HG03571 (cell line): ENCODE measurements around the gene LMNTD2.

ENCODE experiments used
- ATAC-seq: cut with Tn5 transposase; IDR thresholded peaks from one replicate; pipeline ENCODE4 v1.9.1; 2021; ENCODE audit not compliant: unreplicated experiment

Gene LMNTD2

DNA sequence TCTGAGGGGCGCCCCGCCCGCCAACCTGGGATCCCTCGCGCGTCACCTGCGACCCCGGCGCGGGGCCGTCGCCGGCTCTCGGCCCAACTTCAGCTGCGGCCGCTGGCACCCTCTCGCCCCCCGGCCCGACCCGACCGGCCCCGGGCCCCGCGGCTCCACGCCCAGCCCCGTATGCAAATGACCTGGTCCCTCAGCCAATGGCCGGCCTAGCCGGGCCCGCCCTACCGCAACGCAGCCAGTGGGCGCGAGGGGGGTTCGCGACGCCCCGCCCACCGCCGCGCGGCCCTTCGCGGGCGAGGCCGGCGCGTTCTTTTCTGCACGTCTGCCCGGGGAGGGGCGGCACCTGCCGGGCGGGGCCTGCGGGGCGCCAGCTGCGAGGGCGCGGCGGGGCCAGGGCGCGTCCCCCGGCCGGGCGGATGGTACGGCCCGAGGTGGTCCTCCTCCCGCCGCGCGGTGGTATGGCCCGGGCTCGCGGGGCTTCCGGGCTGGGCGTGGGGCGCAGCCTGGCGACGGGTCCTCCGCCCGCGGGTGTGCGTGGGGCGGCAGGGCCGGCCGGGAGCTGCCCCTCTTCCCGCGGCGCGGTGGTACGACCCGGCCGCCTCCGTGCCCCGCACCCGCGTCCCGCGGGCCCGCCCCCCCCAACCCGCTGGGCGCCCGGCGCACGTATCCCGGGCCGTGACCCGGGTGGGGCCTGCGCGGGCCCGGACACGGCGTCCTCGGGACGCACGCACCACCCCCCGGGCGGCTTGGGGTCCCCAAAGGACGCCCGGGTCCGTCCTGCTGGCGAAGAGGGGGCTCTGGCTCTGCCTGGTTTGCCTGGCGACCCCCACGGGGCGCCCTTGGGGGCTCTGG lies 8.0 kb upstream of the LMNTD2 start:
- ATAC-seq = peak; percentile 76

DNA sequence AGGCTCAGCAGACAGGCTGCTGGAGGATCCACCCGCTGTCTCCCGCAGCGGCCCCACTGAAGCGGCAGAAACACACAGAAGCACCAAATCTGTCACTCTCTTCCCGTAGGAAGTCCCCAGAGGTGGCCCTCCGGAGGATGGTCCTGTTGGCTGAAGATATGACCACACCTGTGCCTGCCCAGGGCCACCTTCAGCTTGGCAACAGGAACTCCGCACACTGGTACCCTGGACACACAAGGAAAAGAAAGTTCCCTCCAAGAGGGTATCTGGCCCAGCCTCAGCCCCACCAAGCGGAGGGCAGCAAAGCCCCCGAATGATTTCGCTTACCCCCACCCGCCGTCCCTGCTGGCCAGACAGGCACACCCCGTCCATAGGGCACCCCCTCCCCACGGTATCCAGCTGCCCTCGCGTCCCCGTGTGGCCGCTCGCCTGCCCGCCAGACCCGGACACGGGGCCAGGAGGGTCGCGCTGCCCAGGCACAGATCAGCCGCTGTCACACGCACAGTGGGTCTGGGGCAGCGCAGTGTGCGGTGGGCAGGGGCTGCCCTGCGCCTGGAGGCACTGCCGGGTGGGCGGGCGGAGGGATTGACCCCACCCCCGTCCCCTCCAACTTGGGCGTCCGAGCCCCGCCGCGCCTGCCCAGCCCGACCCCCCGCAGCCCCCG lies 7.2 kb upstream of the LMNTD2 start:
- no peak for ATAC-seq

DNA sequence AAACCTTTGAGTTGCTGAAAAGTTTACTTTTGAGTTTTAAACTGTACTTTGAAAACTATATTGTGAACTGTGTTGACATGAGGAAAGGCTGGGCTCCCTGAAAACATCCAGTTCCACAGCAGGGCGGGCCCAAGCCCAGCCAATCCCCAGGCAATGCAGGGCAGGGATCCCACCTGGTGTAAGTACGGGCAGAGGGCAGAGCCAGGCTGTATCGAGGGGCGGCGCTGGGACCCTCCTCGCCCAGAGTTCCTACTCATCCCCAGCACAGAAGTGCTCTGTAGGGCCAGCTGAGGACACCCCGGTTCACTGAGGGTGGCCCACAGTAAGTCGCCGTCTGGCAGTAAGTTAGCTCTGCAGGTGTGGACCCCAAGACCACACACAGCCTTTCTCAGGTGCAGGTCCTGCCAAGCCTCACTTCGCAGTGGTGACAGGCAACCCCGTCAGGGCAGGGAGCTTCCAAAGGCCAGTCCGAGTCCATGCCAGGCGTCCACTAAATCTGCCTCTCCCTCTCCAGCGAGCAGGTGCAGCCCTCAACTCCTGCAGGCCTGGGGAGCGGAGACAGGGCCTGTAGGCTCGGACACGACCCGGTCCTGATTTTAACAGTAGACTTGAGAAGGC lies 6.6 kb upstream of the LMNTD2 start:
- no peak for ATAC-seq

DNA sequence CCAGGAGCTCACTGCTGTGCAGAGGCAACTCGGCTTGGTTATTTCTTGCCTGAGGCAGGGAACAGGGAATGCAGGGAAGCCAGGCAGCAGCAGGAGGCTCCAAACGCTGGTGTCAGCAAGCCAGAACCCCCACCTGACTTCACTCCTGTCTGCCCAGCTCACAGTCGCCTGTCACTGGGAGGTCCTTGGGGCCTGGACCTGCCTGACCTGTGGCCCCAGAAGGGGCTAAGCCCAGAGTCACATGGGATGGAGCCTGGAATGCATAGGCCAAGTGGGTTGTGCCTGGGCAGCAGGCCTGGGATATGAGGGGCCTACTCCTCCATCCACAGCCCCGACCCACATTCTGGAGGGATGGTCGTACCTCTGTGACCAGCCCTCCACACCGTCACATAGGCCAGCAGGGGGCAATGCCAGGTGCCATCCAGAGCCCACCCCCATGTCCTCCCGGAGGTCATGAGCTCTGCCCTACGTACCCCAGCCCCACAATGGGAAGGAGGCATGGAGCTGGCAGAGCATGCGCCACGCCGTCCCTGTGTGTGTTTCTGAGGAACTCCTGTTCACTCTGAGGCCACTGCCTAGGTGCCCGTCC lies 5.5 kb upstream of the LMNTD2 start:
- no peak for ATAC-seq

DNA sequence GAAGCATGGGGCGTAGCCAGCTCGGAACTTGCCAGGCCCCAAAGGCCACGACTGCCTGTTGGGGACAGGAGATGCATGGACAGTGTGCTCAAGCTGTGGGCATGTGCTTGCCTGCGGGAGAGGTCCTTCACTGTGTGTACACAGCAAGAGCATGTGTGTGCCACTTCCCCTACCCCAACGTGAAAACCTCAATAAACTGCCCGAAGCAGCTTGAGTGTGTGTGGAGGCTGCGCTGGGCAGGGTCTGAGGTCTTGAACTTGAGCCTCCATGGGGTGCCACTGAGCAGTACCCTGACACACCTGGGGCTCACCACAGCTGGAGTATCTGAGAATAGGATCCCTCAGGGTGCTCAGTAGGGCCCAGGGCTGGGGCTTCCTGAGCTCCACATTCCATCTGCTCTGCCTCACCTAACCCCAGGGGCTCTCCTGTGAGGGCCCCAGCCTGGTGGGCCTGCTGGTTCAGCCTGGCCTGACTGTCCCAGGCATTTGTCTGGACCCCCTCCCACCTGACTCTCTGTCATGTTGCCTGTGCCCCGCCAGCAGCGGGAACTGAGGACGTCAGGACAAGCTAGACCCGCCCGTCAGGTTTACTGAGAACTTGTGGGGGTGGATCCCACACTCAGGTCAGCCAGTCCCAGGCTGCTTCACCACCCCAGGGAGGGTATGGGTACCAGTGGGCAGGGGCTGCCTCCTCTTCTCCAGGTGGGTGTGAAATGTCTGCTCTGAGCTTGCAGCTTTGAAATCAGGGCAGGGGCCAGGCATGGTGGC lies 3.5 kb upstream of the LMNTD2 start:
- no peak for ATAC-seq

DNA sequence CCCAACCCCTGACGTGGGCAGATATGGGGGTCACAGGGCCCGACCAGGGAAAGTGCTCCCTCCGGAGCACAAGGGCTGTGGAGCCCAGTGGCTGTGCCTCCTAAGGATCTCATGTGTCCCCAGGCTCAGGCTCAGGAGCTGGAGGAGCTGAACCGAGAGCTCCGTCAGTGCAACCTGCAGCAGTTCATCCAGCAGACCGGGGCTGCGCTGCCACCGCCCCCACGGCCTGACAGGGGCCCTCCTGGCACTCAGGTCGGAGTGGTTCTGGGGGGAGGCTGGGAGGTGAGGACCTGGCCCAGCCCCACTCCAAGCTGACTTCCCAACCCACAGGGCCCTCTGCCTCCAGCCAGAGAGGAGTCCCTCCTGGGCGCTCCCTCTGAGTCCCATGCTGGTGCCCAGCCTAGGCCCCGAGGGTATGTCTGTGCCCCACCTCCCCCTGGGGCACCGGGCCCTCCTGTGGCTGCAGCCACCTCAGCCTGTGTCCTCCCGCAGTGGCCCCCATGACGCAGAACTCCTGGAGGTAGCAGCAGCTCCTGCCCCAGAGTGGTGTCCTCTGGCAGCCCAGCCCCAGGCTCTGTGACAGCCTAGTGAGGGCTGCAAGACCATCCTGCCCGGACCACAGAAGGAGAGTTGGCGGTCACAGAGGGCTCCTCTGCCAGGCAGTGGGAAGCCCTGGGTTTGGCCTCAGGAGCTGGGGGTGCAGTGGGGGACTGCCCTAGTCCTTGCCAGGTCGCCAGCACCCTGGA lies 2.7 kb upstream of the LMNTD2 start:
- no peak for ATAC-seq

DNA sequence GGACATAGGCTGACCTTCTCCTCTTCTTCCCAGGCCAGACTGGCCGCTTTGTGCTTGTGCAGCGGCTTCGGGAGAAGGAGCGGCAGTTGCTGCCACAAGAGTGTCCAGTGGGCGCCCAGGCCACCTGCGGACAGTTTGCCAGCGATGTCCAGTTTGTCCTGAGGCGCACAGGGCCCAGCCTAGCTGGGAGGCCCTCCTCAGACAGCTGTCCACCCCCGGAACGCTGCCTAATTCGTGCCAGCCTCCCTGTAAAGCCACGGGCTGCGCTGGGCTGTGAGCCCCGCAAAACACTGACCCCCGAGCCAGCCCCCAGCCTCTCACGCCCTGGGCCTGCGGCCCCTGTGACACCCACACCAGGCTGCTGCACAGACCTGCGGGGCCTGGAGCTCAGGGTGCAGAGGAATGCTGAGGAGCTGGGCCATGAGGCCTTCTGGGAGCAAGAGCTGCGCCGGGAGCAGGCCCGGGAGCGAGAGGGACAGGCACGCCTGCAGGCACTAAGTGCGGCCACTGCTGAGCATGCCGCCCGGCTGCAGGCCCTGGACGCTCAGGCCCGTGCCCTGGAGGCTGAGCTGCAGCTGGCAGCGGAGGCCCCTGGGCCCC lies 1.6 kb upstream of the LMNTD2 start:
- no peak for ATAC-seq

DNA sequence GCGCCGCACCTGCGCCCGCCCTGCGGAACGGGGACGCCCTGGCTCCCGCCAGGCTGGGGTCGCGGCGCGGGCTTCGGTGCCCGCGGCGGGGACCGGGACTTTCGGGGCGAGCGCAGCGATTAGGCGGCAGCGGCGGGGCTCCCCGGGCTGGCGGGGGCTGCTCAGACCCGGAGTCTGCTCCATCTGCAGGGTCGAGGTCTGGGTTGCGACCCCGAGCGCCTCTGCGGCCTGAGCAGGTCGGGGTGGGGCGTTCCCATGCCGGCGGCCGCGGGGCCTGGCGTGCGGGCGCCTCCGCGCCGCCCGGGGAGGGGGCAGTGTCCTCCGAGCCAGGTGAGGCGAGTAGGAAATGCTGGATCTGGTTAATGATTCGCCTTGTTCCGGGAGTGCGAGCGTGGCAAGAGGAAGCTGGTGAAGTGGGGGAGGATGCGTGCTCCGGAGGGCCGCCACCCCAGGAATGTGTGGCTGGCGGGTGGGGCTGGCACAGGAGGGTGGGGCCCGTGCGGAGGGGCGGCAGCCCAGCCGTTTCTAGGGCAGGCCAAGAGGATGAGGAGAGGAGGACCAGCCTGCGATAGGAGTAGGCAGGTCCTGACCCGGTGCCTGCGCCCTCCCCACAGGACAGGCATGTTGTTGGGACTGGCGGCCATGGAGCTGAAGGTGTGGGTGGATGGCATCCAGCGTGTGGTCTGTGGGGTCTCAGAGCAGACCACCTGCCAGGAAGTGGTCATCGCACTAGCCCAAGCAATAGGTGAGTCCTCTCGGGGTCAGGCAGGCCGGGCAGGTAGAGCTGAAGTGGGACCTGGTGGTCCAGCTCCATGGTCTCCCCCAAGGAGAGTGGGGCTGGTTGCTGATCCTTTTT lies 838 bp upstream of the LMNTD2 start:
- ATAC-seq = peak; percentile 9

DNA sequence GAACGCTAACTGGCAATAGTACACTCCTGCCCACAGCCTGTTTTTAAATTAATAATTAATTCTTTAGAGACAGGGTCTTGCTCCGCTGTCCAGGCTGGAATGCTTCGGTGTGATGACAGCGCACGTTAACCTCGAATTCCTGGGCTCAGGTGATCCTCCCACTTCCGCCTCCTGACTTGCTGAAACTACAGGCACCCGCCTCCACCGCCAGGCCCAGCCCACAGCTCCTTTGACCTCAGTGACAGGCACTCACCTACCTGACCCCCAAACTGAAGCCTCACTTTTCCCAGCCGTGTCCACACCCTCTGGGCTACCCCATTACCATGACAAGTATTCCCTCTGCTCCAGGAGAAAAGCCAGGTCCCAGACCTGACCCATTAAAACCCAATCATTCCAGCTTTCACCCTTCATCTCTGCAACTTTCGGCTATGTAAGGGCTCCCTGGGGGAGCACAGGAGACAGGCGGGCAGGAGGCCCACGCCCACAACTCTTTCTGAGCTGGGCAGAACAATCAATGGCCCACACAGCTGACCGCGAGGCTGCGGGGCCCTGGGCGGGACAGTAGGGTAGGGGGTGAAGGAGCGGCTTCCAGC lies 730 bp downstream of the LMNTD2 start:
- ATAC-seq = no peak

DNA sequence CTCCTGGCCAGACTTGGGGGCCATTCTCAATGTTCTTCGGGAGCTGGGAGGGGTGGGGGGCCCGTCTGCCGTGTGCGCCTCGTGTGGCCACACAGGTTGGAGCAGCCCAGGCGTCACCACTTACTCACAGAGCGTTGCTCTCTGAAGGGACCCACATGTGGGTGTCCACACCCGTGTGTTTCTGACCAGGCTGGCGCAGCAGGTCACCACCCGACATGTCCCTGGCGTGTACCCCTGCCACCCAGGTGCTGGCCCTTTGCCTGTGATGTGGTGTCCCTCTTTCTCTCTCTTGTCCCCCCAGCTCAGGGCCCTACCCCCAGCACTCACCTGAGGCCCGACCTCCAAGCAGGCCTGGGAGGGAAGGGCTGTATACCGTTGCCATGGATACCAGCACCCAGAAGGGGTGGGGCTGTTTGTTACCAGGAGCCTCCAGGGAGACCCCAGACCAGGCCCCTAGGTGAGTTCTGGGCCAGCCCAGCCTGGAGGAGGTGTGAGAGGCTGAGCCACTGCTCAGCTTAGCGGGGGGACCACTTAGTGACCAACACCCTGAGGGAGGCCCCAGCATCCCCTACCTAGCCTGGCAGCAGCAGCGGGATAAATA lies 1.4 kb downstream of the LMNTD2 start:
- no peak for ATAC-seq

DNA sequence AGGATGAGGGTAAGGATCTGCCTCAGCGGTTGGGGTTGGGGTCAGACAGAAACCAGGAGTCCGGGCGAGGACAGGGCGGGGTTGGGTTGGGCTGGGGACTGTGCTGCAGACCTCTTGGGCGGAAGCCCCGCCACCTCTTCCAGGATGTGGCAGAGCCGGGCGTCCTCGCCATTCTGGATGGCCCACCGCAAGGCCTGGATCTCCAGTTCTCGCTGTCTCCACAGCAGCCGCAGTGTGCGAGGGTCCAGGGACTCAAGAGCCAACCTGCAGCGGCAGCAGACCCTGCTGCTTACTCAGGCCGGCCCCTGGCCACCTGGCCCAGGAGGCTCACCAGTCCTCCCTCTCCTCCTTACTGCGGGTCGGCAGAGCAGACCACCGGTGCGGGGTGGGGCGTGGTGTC lies 2.0 kb downstream of the LMNTD2 start:
- ATAC-seq = no peak

DNA sequence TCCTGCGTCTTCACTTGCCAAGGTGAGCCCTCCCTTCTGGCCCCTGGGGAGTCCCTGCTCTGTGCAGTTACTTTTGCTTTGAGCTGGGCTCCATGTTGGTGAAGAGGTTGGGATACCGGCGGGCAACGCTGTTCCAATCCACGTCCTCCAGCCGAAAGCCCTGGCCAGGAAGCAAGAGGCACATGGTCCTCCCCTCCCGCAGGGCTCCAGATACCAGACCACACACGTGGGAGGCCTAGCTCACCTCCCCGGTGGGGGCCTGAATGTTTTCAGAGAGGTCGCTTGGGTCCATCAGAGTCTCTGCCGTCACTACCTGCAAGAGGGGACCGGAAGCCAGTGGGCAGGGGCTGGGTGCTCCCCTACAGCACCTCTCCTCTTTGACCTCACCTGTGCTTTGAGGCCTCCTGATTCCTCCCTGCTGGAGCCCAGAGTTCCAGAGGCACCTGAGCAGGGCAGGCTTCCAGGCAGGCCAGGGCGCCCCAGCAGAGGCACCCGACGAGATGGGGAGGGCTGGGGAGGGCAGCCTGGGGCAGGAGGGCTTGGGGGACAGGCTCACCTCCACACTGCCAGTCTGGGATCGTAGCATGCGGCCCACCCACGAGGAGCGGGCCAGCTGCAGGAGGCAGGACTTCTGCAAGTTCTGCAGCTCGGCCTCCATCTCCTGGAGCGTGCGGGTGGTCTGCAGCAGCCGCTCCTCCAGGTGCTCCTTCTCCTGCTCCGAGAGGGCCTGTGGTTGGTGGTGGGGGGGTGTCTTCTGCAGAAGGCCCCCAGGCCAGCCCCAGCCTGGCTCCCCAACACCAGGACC lies 3.0 kb downstream of the LMNTD2 start:
- no peak for ATAC-seq

DNA sequence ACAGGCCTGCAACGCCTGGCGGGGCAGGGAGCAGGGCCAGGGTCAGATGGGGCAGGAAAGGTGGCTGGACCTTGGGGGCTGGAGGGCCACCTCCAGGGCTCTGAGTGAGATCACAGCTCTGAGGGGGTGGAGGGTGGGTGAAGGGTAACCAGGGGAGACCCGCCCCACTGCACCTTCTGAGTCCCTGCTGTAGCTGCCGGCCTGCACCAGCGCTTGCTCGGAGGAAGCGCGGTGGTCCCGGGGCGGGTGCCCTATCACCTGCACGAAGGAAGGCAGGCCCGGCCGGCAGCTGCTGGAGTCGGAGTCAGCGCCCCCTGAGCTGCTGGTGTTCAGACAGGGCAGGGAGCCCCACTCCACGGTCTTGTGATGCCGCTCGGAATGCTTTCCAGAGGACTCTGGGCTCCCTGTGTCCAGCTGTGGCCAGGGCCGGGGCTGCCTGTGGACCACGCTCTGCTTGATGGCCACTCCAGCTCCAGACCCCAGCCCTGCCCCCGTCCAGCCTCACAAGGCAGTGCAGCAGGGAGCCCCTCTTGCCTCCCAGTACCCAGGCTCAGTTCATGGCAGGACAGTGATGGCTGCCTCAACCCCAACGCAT lies 3.8 kb downstream of the LMNTD2 start:
- ATAC-seq = no peak

DNA sequence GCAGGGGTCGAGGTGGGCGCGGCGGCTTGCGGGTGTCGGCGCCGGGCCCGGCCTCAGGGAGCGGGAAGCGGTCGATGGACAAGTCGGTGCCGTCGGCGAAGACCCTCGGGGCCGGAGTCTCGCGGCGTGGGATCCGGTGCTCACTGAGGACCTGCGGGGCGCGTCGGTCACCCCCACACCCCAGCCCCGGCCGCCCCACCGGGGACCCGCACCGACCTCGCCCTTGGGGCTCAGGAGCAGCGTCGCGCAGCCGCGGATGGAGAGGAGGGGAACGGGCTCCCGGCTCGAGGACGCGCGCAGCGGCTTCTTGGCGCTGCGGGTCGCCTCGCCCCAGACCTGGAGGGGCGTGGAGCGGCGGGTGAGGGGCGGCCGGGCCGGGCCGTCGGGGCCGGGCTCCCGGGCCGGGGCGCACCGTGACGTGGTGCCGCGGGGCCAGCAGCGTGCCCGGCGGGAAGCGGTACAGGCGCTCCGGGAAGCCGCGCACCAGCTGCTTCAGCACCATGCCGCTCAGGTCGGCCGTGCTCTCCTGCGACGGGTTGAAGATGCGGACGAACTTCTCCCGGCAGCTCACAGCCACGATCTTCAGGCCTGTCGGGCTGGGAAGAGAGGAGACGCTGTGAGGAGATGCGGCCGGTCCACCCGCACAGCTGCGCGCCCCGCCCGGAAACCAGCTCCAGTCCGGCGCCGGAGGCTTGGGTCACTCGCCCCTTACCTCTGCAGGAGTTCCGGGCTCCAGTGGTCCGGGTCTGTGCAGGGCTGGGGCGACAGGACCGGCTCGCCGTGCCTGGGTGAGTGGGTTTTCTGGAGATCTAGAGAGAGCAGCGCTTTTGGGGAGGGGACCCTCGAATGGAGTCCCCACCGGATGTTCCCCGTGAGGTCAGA lies 4.5 kb downstream of the LMNTD2 start:
- no peak for ATAC-seq

DNA sequence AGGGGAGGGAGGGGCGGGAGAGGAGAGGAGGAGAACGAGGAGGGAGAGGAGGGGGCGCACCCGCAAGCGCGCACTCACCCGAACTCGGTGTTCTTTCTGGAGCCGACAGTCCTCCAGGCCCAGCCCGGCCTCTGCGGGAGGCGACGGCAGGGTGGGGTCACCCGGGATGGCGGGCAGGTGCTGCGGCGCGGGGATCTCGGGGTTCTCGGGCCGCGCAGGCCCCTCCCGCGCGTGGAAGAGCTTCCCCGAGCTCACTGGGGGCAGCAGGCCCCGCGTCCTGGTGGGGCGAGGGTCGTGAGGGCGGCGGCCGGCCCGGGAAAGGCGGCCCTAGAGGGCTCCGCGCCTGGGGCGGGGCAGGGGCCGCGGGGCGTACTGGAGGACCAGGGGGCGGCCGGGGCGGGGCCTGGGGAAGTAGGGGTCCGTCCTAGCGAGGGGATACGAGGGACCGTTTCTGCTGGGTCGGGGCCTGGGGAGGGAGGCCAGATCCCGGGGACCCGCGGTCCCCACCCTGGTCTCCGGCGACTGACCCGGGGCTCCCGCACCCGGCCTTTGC lies 5.2 kb downstream of the LMNTD2 start:
- no peak for ATAC-seq
